Renal cortex interstitium (tissue), 11 donors: ENCODE results near the gene DGKA. TPM values are rescaled to one million over a fixed set of nuclear protein-coding genes. Genes with fewer than 3 reads are reported as not detected.
"Not testable (repeated sequence)": the region's sequence is repeated elsewhere in the genome, so short reads cannot be mapped to it uniquely, and the experiment has no call there.

ENCODE experiments used
- DNase-seq, 11 donors: peaks; one replicate each; pipeline ENCODE4 v3.0.0-alpha.2; 2013; ENCODE audit warnings: low read depth in 9 of 11, low spot score in 4 of 11; ENCODE audit errors: extremely low read depth in 1 of 11
- polyA plus RNA-seq, 3 donors: library from polyadenylated mRNA; unstranded; fragments of 120-200 nt; gene quantifications; one replicate each; pipeline ENCODE4 v1.2.1, GENCODE V29; 2013; ENCODE audit not compliant: insufficient read length in 3 of 3

The DGKA gene
- polyA plus RNA-seq, 3 donors, result 15.5 to 22.8 (median 19.9) TPM

DNA sequence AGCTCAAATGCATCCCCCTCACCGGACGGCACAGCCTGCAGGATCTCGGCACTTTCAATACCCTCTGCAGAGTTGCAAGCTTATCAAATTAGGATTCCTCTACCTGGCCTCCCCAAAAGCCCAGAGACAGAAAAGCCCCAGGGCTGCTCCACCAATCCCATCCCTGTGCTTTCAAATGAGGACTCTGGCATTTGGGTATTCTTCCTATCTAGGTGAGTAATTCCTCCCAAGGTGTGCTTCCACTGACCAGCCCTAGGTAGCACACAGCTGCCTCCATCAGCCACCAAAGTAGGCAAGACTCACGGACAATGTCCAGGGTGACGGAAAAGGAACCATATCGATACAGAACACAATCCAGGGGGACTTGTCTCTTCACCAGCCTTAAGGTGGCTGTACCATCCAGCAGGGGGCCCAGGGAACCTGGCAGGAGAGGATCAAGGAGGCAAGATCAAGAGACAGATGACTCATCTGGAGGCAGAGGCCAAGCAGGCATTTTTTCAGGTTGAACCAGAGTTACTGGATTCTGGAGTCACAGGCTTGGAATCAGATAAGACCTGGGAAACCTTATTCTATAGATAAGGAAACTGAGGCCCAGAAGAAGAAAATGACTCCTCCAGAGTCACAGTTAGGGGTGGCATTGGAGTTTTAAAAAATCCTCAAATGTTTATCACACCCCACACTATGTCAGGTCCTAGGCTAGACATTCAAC lies 25.0 kb downstream of the DGKA start:
- DNase-seq, result no peak

DNA sequence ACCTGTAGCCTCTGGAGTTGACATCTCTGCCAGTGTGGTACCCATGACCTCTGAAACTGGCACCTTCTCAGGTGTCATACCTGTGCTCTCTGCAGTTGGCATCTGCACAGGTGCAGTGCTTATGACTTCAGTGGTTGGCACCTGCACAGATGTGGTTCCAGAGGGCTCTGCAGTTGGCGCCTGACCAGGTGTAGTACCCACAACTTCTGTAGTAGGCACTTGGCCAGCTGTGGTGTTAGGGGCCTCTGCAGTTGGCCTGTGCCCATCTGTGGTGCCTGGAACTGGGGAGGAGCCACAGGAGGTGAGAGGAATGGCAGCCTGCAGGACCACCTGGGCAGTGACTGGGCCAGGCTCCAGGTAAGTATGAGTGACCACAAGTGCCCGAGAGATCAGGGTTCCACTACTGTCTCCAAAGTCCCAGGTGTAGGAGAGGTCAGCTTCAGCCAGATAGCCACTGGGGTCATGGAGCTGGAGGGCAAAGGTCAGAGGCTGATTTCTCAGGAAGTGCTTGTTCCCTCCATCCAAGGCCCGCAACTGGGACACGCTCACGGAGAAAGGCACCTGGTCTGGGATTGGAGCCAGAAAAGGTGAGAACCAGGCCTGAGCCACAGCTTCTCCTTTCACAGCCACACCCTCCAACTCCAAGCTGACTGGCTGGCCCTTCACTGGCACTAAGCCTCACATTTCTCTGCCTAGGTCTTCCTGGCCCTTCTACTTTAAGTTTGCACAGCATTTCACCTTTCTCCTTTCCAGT lies 26.3 kb downstream of the DGKA start:
- no peak for DNase-seq

DNA sequence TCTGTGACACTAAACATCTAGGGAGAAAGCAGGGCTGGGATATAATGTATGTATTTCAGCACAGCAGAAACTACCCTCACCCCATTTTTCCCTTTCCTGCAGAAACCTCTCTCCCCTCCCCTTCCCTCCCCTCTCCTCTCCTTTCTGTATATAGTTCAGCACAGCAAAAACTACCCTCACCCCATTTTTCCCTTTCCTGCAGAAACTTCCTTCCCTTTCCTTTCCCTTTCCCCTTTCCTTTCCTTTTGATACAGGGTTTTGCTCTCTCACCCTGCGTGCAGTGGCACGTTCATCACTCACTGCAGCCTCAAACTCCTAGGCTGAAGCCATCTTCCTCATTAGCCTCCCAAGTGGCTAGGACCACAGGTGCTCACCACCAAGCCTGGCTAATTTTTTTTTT lies 32.8 kb downstream of the DGKA start:
- no peak for DNase-seq

DNA sequence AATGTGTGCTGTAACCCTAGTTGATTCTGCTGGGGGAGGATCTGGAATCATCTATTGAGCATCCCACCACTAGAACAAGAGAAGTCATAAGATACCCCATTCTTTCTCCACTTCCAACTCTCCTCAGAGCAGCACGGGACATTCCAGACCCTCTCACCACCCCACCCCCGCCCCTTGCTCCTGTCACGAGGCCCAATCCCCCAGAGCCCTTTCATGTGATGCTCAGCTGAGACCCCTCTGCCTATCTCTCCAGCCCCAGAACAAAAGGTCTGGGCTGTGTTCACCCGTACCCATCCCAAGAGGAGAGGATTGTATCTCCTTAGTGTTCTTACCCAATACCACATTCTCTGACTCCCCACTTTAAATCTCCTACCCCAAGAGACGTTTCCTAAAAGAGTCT lies 34.3 kb downstream of the DGKA start:
- no peak for DNase-seq

DNA sequence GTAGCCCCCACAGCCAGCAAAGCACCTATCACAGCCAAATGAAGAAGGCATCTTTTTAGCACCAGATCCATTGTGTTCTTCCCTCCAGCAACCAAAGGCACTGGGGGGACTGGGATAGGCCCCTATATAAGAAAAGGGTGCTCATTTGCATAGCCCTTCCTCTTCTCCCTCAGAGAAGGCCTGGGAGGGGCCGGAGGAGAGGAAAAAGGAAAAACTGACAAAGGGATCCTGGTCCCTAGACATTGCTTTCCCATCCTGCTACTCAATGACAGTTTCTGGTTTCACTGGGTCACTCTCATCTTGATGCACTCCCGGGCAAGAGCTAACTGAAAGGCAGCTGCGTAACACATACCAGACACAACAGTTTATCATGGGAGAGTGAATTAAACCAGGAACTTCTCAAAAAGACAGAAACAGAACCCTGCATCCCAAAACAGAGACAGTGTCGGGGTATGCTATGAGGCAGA lies 35.0 kb downstream of the DGKA start, which contains the start of gene PMEL:
Gene PMEL (minus strand): TSS at position 102 of the 467 bp plus-strand sequence. CDS start 31 bp downstream, at position 71.
- peak in 3 of 11 donors; percentile 16 to 28 (median 27) for DNase-seq

DNA sequence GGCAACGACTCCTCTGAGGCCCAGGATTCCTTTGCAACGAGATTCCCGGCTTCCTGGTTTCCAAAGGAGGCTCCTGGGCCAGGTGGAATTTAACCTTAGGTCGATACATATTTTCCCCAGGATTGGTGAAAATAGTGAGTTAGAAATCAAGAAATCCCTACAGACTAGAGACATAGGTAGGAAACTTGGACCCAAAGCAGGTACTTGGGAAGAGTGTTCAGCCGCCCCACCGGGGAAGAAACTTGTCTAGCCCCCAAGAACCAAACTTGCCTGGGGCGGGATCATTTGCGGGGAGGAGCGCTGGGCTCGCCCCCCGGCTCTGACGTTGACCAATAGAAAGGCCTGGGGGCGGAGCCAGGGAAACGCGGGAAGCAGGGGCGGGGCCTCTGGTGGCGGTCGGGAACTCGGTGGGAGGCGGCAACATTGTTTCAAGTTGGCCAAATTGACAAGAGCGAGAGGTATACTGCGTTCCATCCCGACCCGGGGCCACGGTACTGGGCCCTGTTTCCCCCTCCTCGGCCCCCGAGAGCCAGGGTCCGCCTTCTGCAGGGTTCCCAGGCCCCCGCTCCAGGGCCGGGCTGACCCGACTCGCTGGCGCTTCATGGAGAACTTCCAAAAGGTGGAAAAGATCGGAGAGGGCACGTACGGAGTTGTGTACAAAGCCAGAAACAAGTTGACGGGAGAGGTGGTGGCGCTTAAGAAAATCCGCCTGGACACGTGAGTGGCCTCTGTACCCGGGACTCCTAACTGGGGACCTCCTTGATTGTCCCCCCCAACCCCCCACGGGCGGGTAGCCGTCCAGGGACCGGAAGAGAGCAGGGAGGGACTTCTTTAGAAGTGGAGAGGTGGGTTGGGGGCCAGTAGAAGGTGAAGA lies 35.7 kb downstream of the DGKA start, which contains the start of gene CDK2:
Gene CDK2 (plus strand): TSS at position 423 of the 874 bp plus-strand sequence. CDS start 179 bp downstream, at position 602.
- peak in 10 of 11 donors; percentile 79 to 88 (median 84) for DNase-seq

DNA sequence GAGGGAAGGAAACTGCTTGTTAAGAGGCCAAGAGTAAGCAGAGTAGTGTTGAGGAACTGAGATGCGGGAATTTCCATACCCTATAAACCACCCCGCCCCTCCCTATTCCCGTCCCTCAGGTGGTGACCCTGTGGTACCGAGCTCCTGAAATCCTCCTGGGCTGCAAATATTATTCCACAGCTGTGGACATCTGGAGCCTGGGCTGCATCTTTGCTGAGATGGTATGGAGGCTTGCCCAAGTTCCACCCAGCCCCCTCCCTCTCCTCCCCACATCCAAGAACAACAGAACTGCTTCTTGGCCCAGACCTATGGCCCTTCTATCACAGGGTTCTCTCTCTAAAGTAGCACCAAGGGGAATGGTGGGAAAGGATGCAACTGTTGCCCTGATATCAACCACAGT lies 38.4 kb downstream of the DGKA start:
- no peak for DNase-seq

DNA sequence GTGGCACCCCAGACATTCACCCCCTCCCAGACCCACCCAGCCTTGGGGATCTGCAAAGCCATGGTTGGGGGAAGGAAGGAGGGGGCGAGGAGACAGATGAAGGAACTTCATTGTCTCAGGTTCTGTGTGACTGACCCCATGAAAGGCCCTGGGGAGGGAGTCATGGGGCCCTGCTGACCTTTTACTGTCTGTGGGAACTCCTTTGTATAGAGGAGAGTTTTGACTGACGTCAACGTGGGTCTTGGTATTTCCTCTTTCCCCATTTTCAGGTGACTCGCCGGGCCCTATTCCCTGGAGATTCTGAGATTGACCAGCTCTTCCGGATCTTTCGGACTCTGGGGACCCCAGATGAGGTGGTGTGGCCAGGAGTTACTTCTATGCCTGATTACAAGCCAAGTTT lies 39.8 kb downstream of the DGKA start:
- no peak for DNase-seq

DNA sequence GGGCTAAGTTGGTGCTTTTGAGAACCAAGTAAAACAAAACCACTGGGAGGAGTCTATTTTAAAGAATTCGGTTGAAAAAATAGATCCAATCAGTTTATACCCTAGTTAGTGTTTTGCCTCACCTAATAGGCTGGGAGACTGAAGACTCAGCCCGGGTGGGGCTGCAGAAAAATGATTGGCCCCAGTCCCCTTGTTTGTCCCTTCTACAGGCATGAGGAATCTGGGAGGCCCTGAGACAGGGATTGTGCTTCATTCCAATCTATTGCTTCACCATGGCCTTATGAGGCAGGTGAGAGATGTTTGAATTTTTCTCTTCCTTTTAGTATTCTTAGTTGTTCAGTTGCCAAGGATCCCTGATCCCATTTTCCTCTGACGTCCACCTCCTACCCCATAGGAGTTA lies 41.1 kb downstream of the DGKA start:
- DNase-seq, result no peak

DNA sequence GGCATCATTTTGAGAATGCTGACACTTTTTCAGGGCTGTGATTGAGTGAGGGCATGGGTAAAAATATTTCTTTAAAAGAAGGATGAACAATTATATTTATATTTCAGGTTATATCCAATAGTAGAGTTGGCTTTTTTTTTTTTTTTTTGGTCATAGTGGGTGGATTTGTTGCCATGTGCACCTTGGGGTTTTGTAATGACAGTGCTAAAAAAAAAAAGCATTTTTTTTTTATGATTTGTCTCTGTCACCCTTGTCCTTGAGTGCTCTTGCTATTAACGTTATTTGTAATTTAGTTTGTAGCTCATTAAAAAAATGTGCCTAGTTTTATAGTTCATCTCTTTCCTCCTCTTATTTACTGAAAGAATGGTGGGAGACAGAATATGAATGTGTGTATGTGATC lies 41.5 kb downstream of the DGKA start:
- DNase-seq, result no peak

DNA sequence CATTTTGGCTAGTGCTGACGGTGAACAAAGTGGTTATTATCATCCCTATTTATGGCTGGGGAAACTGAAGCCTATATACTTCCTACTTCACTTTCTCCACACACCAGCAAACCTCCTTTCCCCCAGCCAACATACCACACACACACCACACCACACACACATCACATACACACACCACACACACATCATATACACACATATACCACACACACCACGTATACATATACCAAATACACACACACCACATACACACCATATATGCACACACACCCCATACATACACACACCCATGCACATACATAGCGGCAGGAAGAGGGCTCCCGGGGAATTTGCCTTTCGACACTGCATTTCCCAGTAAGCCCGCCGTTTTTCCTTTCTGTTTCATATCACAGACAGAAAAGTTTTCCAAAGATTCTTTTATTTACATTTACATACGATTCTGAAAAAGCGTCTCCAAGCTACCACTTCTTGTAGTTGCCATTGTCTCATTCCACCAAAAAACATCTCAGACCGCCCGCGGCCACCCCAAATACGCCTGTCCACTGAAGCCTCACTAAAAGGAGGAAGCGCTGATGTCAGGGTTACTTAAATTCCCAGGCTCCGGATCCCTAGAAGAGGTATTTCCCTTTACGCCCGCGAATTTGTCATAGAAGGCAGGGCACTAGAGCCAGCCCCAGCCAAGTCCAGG lies 42.1 kb downstream of the DGKA start:
- DNase-seq, result no peak

DNA sequence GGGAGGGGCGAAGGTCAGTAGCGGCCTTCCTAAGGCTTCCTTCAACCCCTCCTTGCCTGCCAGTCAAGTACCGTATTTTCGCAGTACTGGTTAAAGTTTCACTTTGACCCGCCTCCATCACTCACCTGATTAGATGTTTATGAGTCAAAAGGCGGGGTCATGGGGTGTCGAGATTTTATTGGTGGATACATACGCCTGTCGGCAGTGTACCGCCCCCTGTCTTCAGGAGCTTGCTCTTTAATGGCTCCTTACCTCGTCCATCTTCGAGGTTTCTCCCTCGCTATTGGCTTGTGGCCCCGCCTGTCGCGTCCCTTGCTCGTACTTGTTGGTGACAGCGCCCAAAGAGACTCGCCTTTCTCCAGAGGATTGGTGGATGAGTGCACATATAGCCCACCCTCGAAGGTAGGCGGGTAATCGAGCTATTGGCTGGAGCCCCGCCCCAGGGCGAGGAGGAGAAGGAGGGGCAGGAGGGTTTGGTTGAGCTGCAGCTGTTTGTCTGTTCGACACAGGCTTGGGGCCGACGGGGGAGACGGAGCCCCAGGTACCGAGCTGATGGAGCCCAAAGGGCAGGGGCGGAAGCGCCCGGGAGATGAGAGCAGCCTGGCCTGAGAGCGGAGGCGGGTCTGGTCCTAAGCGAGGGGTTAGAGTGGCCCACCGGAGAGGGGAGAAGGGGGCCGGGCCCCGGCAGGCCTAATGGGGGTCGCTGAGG lies 42.8 kb downstream of the DGKA start, which contains the start of gene RAB5B:
Gene RAB5B (plus strand): TSS at position 480 of the 709 bp plus-strand sequence. CDS start 12,883 bp downstream, outside the sequence.
- peak; percentile 96 to 100 (median 99) for DNase-seq

DNA sequence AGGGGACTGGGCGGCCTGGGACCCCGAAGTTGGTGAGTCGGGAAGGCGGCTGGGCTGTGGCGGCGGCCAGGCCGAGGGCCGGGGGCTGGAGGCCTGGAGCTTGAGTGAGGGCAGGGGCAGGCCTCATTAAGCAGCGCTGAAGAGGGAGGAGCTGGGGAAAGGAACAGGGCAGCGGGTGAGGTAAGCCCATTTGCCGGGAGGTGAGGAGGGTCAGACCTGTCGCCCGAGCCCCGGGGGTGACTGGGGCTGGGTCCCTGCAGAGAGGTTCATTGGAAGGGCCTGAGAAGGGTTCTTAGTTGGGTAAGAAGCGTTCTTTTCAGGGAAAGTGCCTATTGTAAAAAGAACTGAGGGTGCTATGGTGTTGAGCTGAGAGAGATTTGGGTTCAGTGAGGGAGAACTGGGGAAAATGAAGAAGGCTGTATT lies 43.4 kb downstream of the DGKA start:
- DNase-seq, result peak in 3 of 11 donors; percentile 42 to 70 (median 54)

DNA sequence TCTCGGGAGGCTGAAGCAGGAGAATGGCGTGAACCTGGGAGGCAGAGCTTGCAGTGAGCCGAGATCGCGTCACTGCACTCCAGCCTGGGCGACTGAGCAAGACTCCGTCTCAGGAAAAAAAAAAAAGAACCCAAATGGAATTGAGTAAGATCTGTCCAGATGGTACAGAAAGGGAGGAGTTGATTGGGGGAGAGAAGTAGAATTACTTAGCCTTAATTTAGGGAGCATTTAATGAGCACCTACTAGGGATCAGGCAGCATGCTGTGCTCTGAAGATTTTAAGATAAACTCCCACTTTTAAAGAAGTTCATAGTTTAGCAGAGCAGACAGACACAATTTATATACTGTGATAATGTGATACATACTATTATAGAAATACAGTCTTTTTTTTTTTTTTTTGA lies 47.4 kb downstream of the DGKA start:
- no peak for DNase-seq

DNA sequence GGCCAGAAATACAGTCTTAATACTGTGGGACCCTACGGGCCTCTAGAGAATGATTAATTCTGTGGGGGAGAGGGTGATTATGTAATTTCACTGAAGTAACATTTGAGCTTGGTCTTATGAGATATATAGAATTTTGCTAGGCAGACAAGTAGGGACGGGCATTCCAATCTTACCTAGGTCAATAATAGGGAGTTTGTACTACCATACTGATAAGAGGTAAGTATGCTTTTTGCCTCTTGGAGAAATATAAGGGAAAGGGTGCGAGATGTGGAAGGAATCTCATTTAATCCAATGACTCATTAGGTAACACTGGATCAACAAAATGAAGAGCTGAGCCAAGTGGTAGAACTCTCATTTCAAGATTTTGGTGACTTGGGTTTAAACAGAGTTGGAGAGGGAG lies 48.1 kb downstream of the DGKA start:
- no peak for DNase-seq

DNA sequence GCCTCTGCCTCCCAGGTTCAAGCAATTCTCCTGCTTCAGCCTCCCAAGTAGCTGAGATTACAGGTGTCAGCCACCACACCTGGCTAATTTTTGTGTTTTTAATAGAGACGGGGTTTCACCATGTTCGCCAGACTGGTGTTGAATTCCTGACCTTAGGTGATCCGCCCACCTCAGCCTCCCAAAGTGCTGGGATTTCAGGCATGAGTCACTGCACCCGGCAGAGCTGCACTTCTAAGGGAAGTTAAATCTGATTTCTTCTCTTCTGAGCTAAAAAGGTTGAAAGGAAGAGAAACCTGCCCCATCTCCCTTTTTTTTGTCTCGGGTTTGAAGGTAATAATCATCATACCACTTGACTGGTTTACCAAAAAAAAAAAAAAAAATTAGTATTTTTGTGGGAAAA lies 50.9 kb downstream of the DGKA start:
- DNase-seq, result not testable (repeated sequence)

DNA sequence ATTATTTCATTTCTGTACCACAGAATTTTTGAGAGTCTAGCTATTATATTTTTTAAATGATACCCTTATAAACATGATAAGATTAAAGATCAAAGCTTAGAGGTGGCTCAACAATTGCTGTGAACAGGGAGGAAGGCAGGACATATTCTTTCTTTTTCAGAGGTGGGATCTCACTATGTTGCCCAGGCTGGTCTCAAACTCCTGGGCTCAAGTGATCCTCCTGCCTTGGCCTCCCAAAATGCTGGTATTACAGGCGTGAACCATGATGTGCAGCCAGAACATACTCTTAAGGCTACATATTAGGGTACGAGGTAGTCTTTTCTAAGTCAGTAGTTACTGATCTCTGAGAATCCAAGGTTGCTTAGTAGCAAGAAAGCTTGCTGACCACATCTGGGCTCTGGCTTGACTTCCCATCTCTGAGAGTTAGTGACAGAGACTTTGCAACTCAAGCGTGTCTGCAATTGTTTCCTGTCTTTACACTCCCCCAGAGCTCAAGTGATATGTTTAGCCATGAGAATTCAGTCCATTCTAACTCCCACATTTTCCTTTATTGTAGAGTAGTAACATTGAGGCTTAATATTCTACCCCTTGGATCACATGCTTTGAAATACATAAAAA lies 51.5 kb downstream of the DGKA start:
- DNase-seq, result peak in 1 of 11 donors; percentile 33
